HepG2 (cell line): ENCODE results near the gene PACS2. TPM values are rescaled to one million over a fixed set of nuclear protein-coding genes. Genes with fewer than 3 reads are reported as not detected.

Experiments used
- ATM ChIP-seq: fragments of 450-650 bp; IDR thresholded peaks from 2 replicates; pipeline ENCODE4 v1.7.1; 2017; ENCODE audit warnings: mild to moderate bottlenecking, borderline replicate concordance
- MAF1 ChIP-seq: sonication (generic); formaldehyde crosslinking; IDR thresholded peaks from 2 replicates; pipeline ENCODE4 v1.5.0; 2020; ENCODE audit warnings: missing genetic modification reagents, borderline replicate concordance
- MED1 ChIP-seq: sonication (generic); formaldehyde crosslinking; IDR thresholded peaks from 2 replicates; pipeline ENCODE4 v1.4.0; 2020; ENCODE audit warnings: missing genetic modification reagents
- MXI1 ChIP-seq: IDR thresholded peaks from 3 replicates; pipeline ENCODE4 v1.6.1; 2012; ENCODE audit warnings: low read depth, low read length, inconsistent platforms, borderline replicate concordance
- NFYB ChIP-seq: sonication (generic); formaldehyde crosslinking; IDR thresholded peaks from 2 replicates; pipeline ENCODE4 v1.4.0; 2020; ENCODE audit warnings: missing genetic modification reagents
- PPARG ChIP-seq: conservative IDR thresholded peaks from 2 replicates; pipeline ENCODE4 v1.6.1; 2016; ENCODE audit warnings: missing biosample characterization, missing genetic modification reagents
- SNAI1 ChIP-seq: sonication (generic); formaldehyde crosslinking; IDR thresholded peaks from 2 replicates; pipeline ENCODE4 v1.5.0; 2020; ENCODE audit warnings: mild to moderate bottlenecking, missing genetic modification reagents, borderline replicate concordance
- SOX5 ChIP-seq: IDR thresholded peaks from 2 replicates; pipeline ENCODE4 v1.6.1; 2016; ENCODE audit warnings: borderline replicate concordance
- SP5 ChIP-seq: IDR thresholded peaks from 2 replicates; pipeline ENCODE4 v1.6.1; 2016; ENCODE audit warnings: low read depth, borderline replicate concordance
- STAT5B ChIP-seq: sonication (generic); formaldehyde crosslinking; IDR thresholded peaks from 2 replicates; pipeline ENCODE4 v1.4.0; 2020; ENCODE audit warnings: missing genetic modification reagents
- TBP ChIP-seq: sonication (generic); formaldehyde crosslinking; IDR thresholded peaks from 2 replicates; pipeline ENCODE4 v1.5.0; 2020; ENCODE audit warnings: missing genetic modification reagents
- ZKSCAN5 ChIP-seq: sonication (generic); formaldehyde crosslinking; IDR thresholded peaks from 2 replicates; pipeline ENCODE4 v1.5.1; 2020; ENCODE audit warnings: mild to moderate bottlenecking, missing genetic modification reagents
- ZNF138 ChIP-seq: sonication (generic); formaldehyde crosslinking; IDR thresholded peaks from 2 replicates; pipeline ENCODE4 v1.5.0; 2020; ENCODE audit warnings: mild to moderate bottlenecking, low read depth, missing genetic modification reagents
- ZNF205 ChIP-seq: IDR thresholded peaks from 2 replicates; pipeline ENCODE4 v1.6.1; 2018; ENCODE audit warnings: missing biosample characterization, missing genetic modification reagents
- ZNF562 ChIP-seq: sonication (generic); formaldehyde crosslinking; IDR thresholded peaks from 2 replicates; pipeline ENCODE4 v1.8.0; 2022; ENCODE audit warnings: missing genetic modification reagents, borderline replicate concordance
- ZNF75D ChIP-seq: sonication (generic); formaldehyde crosslinking; IDR thresholded peaks from 2 replicates; pipeline ENCODE4 v1.8.1; 2023; ENCODE audit warnings: missing genetic modification reagents, mild to moderate bottlenecking, borderline replicate concordance
- ZNF777 ChIP-seq: sonication (generic); formaldehyde crosslinking; IDR thresholded peaks from 2 replicates; pipeline ENCODE4 v1.4.0; 2020; ENCODE audit warnings: missing genetic modification reagents
- ZSCAN31 ChIP-seq: sonication (generic); formaldehyde crosslinking; IDR thresholded peaks from 2 replicates; pipeline ENCODE4 v1.5.0; 2020; ENCODE audit warnings: low read depth, mild to moderate bottlenecking, missing genetic modification reagents
- polyA plus RNA-seq, 8 experiments: library from polyadenylated mRNA; depleted of rRNA in 3 of 8; stranded (reverse) in 7 of 8; unstranded in 1 of 8; fragments of >200 nt; fragmentation: Illumina TruSeq in 4 of 8; extraction: Trizol in 4 of 8; gene quantifications; 2 replicates each; pipeline versions ENCODE4 v1.2.1 to v1.2.3, GENCODE V29; 2011 to 2016; ENCODE audit warnings: low read depth in 4 of 8, missing spikeins in 1 of 8, mixed read lengths in 1 of 8; ENCODE audit not compliant: insufficient read depth in 1 of 8
- total RNA-seq, 5 experiments: library from RNA; depleted of rRNA; stranded (reverse); fragments of >200 nt; fragmentation: Illumina TruSeq; extraction: Trizol; gene quantifications; 2 replicates each; pipeline ENCODE4 v1.2.3, GENCODE V29; 2016; ENCODE audit warnings: low read depth in 1 of 5
- TF ChIP-seq, protein P1 (sequence below): sonication (generic); formaldehyde crosslinking; IDR thresholded peaks from 2 replicates; pipeline ENCODE4 v1.5.0; 2020; ENCODE audit warnings: mild to moderate bottlenecking, missing genetic modification reagents, borderline replicate concordance
- TF ChIP-seq, protein P2 (sequence below): sonication (generic); formaldehyde crosslinking; IDR thresholded peaks from 2 replicates; pipeline ENCODE4 v1.4.0; 2020; ENCODE audit warnings: mild to moderate bottlenecking, missing genetic modification reagents, borderline replicate concordance
- TF ChIP-seq, protein P3 (sequence below): sonication (generic); formaldehyde crosslinking; IDR thresholded peaks from 2 replicates; pipeline ENCODE4 v1.4.0; 2020; ENCODE audit warnings: missing genetic modification reagents

PACS2 gene
- total and polyA plus RNA-seq, 2 of the 13 experiments (the other 11 are each of a cell fraction or from before 2014, with no cell fraction given), result 23.6 to 27.6 TPM

DNA sequence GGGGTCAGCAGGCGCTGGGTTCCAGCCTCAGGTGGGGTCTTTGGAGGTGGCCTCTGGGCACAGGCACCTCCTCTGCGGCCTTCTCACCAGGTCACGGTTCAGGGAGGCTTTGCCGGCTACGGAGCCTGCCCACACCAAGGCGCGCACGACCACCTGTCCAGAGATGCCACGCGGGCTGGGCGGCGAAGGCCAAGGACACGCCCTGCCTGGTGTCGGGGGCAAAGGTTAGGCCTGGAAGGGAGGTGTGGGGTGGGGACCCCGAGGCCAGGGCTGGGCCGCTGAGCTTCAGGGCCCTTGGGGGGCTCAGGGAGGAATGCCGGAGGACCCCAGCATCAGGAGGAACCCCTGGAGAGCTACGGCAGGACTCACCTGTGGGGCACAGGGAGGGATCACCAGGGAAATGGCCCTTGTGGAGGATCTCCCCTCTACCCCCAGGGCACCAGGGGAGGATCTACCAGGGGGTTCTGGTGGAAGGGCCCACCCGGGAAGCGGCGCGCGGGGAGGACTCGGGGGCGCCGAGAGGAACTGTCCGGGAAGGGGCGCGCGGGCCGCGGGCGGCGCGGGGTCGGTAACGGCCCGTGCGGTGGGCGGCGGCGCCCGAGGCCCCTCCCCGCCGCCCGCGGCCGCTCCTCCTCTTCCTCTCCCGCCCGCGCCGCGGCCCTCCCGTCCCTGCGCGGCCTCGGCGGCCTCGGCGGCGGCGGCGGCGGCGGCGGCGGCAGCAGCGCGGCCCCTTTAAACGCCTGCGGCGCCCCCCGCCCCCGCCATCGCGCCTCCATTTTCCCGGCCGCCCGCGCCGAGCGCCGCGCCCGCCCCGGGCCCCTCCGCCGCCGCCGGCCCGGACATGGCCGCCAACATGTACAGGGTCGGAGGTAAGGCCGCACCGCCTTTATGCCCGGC lies 104.9 kb downstream of the PACS2 start, which contains the start of gene MTA1 (continued):
- TF ChIP-seq, protein P1, sequence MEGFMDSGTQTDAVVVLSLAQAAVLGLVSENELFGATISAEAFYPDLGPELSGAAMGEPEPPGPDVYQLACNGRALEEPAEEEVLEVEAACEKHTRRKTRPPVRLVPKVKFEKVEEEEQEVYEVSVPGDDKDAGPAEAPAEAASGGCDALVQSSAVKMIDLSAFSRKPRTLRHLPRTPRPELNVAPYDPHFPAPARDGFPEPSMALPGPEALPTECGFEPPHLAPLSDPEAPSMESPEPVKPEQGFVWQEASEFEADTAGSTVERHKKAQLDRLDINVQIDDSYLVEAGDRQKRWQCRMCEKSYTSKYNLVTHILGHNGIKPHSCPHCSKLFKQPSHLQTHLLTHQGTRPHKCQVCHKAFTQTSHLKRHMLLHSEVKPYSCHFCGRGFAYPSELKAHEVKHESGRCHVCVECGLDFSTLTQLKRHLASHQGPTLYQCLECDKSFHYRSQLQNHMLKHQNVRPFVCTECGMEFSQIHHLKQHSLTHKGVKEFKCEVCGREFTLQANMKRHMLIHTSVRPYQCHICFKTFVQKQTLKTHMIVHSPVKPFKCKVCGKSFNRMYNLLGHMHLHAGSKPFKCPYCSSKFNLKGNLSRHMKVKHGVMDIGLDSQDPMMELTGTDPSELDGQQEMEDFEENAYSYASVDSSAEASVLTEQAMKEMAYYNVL (CRISPR knock-in tag), result no peak
- TF ChIP-seq SOX5, result no peak
- TF ChIP-seq, protein P2, sequence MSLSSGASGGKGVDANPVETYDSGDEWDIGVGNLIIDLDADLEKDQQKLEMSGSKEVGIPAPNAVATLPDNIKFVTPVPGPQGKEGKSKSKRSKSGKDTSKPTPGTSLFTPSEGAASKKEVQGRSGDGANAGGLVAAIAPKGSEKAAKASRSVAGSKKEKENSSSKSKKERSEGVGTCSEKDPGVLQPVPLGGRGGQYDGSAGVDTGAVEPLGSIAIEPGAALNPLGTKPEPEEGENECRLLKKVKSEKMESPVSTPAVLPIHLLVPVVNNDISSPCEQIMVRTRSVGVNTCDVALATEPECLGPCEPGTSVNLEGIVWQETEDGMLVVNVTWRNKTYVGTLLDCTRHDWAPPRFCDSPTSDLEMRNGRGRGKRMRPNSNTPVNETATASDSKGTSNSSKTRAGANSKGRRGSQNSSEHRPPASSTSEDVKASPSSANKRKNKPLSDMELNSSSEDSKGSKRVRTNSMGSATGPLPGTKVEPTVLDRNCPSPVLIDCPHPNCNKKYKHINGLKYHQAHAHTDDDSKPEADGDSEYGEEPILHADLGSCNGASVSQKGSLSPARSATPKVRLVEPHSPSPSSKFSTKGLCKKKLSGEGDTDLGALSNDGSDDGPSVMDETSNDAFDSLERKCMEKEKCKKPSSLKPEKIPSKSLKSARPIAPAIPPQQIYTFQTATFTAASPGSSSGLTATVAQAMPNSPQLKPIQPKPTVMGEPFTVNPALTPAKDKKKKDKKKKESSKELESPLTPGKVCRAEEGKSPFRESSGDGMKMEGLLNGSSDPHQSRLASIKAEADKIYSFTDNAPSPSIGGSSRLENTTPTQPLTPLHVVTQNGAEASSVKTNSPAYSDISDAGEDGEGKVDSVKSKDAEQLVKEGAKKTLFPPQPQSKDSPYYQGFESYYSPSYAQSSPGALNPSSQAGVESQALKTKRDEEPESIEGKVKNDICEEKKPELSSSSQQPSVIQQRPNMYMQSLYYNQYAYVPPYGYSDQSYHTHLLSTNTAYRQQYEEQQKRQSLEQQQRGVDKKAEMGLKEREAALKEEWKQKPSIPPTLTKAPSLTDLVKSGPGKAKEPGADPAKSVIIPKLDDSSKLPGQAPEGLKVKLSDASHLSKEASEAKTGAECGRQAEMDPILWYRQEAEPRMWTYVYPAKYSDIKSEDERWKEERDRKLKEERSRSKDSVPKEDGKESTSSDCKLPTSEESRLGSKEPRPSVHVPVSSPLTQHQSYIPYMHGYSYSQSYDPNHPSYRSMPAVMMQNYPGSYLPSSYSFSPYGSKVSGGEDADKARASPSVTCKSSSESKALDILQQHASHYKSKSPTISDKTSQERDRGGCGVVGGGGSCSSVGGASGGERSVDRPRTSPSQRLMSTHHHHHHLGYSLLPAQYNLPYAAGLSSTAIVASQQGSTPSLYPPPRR (CRISPR knock-in tag), result peak; percentile 45; the same call in 1 of the 2 replicates
- peak; percentile 81 for TF ChIP-seq PPARG (CRISPR knock-in tag)
- no peak for TF ChIP-seq ATM
- TF ChIP-seq MXI1, result no peak
- no peak for TF ChIP-seq MAF1 (CRISPR knock-in tag)
- TF ChIP-seq ZNF75D, result no peak
- TF ChIP-seq ZSCAN31 (CRISPR knock-in tag), result peak; percentile 78; the same call in 1 of the 2 replicates
- peak; percentile 16; the same call in 1 of the 2 replicates for TF ChIP-seq STAT5B
- peak; percentile 70; the same call in 1 of the 2 replicates for TF ChIP-seq ZKSCAN5
- TF ChIP-seq NFYB (CRISPR knock-in tag), result no peak
- peak; percentile 52 for TF ChIP-seq MED1
- TF ChIP-seq, protein P3, sequence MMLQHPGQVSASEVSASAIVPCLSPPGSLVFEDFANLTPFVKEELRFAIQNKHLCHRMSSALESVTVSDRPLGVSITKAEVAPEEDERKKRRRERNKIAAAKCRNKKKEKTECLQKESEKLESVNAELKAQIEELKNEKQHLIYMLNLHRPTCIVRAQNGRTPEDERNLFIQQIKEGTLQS (CRISPR knock-in tag), result no peak
- 0 out of 2 replicates have a peak, but pooled peaks have one; percentile 41 for TF ChIP-seq ZNF777 (CRISPR knock-in tag)
- TF ChIP-seq ZNF138 (CRISPR knock-in tag), result 0 out of 2 replicates have a peak, but pooled peaks have one; percentile 57
- TF ChIP-seq ZNF205, result 0 out of 2 replicates have a peak, but pooled peaks have one; percentile 61
- peak; percentile 81 for TF ChIP-seq SP5 (CRISPR knock-in tag)
- TF ChIP-seq TBP (CRISPR knock-in tag), result no peak
- TF ChIP-seq ZNF562 (CRISPR knock-in tag), result no peak
- TF ChIP-seq SNAI1 (CRISPR knock-in tag), result no peak
